Activated T-helper 2 cell treated with anti-CD3 and anti-CD28 coated beads, Interferon-gamma antibody, Interleukin-2, Interleukin-4, amounts not matched to agents 10 μg/mL and 5 μg/mL and 100 μg/mL, durations not matched to agents 14 hours and 24 hours and 36 hours (primary cell): ENCODE data around the gene ADGRL4. TPM values are rescaled to one million over a fixed set of nuclear protein-coding genes. Genes with fewer than 3 reads are reported as not detected.

Experiments used
- DNase-seq: peaks from one replicate; pipeline ENCODE4 v3.0.0; 2021; ENCODE audit warnings: low spot score
- H3K27ac Mint-ChIP-seq: one replicate; pipeline ENCODE4 v1.8.0; 2021; ENCODE audit warnings: mixed read lengths
- H3K27me3 Mint-ChIP-seq: one replicate; pipeline ENCODE4 v1.8.0; 2021; ENCODE audit warnings: low read depth, mixed read lengths
- H3K36me3 Mint-ChIP-seq: one replicate; pipeline ENCODE4 v1.8.0; 2021; ENCODE audit warnings: low read depth, mixed read lengths
- H3K4me1 Mint-ChIP-seq: one replicate; pipeline ENCODE4 v1.8.0; 2021; ENCODE audit warnings: low read depth, mixed read lengths
- H3K4me3 Mint-ChIP-seq: one replicate; pipeline ENCODE4 v1.8.0; 2021; ENCODE audit warnings: low read depth, mild to moderate bottlenecking, moderate library complexity, mixed read lengths
- H3K9me3 Mint-ChIP-seq: one replicate; pipeline ENCODE4 v1.8.0; 2021; ENCODE audit warnings: mixed read lengths
- intact Hi-C: fragments of 100-400 bp; cut with micrococcal nuclease; formaldehyde crosslinking; loops from one replicate; pipeline ENCODE4 v1.15.1; 2023
- total RNA-seq: library from RNA; stranded (reverse); gene quantifications from 2 replicates; pipeline ENCODE4 v1.2.3, GENCODE V29; 2022

The ADGRL4 gene
- not detected in 2 replicates for total RNA-seq

DNA sequence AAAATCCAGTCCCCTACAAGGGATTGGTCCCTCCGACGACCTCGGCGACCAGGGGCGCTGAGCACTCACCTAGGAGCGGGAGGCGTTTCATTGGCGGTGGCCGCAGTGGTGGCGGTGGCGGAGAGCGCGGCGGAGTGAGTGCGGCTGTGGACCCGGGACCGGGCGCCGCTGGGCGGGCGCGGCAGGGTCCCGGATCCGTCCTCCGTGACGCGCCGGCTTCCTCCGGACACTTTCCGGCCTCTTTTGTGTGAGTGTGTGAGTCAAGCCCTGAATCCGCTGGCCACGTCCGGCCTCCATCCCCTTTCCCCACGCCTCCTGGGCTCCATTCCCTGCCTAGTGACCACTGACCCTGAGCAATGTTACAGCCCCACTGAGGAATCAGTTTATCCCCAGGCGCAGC lies at the start of gene ADGRL4:
Gene ADGRL4 (minus strand): TSS at position 167 of the 400 bp plus-strand sequence. CDS start 76 bp downstream, at position 91.
- Mint-ChIP-seq H3K27ac (no peak within 1 kb of the TSS), H3K27me3 (peaks cover 3% of the 10 kb centered on the region), H3K9me3 (peaks cover 4% of the 10 kb centered on the region), H3K36me3 (no peaks in the 10 kb centered on the region), H3K4me3 (no peak within 1 kb of the TSS), H3K4me1 (no peaks in the 10 kb centered on the region)
- no peak for DNase-seq
- intact Hi-C loops, result no loop called here

DNA sequence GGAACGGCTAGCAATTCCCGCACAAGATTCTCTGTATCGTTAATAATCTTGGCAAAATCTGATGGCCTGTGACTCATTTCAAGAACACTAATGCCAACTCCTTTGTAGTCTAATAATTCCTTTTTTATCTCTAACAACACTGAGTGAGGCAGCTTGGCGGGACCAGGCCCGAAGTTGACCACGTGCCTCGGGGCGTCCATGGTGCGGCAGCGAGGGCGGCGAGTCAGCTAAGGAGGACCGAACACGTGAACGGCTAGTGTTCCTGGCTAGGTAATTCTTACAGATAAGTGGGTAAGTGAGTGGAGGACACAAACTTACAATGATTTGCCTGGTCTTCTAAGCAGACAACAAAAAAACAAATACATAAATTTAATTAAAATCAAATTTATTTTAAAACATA lies 49.3 kb upstream of the ADGRL4 start:
- DNase-seq, result no peak
- Mint-ChIP-seq H3K27ac (no peak overlapping the region), H3K4me3 (no peak overlapping the region), H3K27me3 (no peaks in the 10 kb centered on the region), H3K9me3 (peaks cover 28% of the 10 kb centered on the region), H3K4me1 (peaks cover 5% of the 10 kb centered on the region), H3K36me3 (no peaks in the 10 kb centered on the region)
- intact Hi-C loops, result no loop called here

DNA sequence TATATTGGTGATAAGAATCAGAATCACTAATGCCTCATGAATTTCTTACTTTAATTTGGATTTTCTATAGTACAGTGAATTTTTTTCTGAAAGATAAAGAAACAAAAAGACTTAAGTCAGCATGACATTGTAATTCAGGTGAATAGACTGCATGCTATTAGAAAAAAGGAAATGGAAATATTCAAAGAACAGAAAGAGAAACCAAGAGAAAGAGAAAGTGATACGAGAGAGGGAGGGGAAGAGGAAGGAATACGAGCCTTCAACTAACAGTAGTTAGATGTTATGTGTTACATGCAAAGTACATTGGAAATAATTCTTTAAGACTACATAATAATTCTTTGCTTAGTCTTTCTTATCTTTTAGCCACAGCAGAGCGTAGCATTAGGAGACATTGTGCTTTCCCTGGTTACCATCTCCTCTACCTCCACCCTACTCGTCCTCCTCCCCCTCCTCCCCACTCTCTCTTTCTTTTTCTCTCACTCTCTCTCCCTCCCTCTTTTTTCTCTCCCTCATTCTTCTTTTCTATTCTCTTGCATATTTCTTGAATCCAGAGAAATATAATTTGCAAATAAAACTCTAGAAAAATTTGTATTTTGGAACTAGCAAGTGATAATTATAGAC lies 46.4 kb upstream of the ADGRL4 start:
- H3K4me1 Mint-ChIP-seq, result peaks cover 5% of the 10 kb centered on the region
- H3K27me3 Mint-ChIP-seq, result no peaks in the 10 kb centered on the region
- DNase-seq, result no peak
- intact Hi-C loops, result no loop called here
- H3K4me3 Mint-ChIP-seq, result peak overlapping the region; percentile 69
- peaks cover 17% of the 10 kb centered on the region for H3K9me3 Mint-ChIP-seq
- H3K27ac Mint-ChIP-seq, result no peak overlapping the region
- H3K36me3 Mint-ChIP-seq, result no peaks in the 10 kb centered on the region

DNA sequence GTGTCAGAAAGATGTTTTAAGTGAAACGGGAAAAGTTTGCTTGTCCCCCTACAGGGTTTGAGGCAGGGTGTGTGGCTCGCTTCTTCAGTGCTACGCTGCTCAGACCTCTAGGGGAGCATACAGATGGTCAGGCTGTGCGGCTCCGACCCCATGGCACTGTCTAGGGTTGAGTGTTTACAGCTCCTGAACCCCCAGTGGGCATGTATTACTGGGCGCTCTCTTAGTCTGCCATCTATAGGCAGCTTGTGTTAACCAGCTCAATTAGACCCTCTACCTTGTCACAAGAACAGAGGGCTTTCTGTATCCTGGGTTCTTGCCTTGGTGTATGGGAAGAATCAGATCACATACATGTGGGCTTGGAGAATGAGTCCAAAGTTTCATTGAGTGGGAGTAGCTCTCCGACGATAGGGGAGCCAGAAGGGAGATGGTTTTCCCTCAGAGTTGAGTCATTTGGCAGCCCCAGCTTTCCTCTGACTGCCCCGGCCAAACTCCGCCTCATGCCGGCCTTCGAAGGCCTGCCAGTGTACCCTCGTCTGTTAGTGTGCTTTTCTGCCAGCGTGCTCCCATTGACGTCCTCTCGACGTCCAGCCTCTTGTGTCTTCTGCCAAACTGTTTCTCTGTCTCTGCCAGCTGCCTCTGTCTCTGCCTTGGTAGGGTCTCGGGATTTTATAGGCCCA lies 38.6 kb upstream of the ADGRL4 start:
- H3K36me3 Mint-ChIP-seq, result no peaks in the 10 kb centered on the region
- H3K9me3 Mint-ChIP-seq, result no peaks in the 10 kb centered on the region
- H3K4me1 Mint-ChIP-seq, result peaks cover 11% of the 10 kb centered on the region
- H3K27me3 Mint-ChIP-seq, result no peaks in the 10 kb centered on the region
- intact Hi-C loops, result no loop called here
- DNase-seq, result no peak
- H3K27ac Mint-ChIP-seq, result no peak overlapping the region
- no peak overlapping the region for H3K4me3 Mint-ChIP-seq

DNA sequence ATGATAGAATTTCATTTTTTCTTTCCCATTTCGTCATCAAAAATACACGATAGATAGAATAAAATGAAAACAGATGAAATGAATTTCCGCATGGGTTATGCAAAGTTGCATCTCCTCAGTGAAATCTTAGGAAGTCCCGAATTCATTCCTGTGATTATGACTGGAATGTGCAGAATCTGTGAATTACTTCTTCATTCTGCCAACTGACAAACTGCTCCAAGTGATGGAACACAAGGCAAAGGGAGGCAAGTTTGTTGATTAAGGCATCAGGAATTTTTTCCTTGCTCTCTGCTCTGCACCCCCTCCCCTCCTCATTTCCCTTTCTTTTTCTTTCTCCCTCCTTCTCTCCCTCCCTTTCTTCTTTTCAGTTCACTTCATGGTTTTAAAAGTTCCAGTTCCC lies 37.0 kb upstream of the ADGRL4 start:
- no peak overlapping the region for H3K27ac Mint-ChIP-seq
- H3K27me3 Mint-ChIP-seq, result no peaks in the 10 kb centered on the region
- peaks cover 13% of the 10 kb centered on the region for H3K4me1 Mint-ChIP-seq
- intact Hi-C loops, result no loop called here
- no peak for DNase-seq
- H3K36me3 Mint-ChIP-seq, result no peaks in the 10 kb centered on the region
- H3K4me3 Mint-ChIP-seq, result no peak overlapping the region
- H3K9me3 Mint-ChIP-seq, result peaks cover 4% of the 10 kb centered on the region

DNA sequence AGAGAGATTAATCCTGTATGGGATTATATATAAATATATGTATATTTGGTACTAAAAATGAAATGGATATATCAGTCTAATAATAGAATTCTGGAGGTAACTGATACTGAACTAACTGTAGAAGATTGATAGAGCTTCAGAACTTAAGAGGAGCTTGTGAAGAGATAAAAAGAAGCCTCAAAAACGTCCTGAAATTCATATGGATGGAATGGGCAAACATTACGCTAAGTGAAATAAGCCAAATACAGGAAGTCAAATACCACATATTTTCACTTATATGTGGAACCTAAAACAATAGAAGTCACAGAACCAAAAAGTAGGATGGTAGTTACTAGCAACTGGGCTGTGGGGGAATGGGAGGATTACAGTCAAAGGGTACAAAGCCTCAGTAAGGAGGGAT lies 36.0 kb upstream of the ADGRL4 start:
- peaks cover 13% of the 10 kb centered on the region for H3K4me1 Mint-ChIP-seq
- no peak for DNase-seq
- no peaks in the 10 kb centered on the region for H3K36me3 Mint-ChIP-seq
- intact Hi-C loops, result no loop called here
- no peak overlapping the region for H3K27ac Mint-ChIP-seq
- no peak overlapping the region for H3K4me3 Mint-ChIP-seq
- peaks cover 11% of the 10 kb centered on the region for H3K9me3 Mint-ChIP-seq
- no peaks in the 10 kb centered on the region for H3K27me3 Mint-ChIP-seq

DNA sequence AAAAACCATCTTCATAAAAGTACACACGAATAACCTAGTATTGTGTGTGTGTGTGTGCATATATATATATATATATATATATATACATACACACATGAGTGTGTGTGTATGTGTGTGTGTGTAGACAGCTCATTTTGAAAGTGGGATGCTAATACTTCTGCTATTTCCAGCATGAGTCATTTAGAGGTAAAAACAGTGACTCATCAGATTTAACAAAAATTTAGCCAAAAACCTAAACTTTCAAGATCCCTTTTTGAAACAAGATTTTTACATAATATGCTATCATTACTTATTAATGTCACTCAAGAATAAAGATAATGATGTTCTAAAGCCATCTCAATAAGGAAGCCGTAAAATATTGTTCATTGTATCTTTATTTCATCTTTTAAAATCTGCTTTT lies 35.6 kb upstream of the ADGRL4 start:
- peaks cover 13% of the 10 kb centered on the region for H3K4me1 Mint-ChIP-seq
- no peaks in the 10 kb centered on the region for H3K27me3 Mint-ChIP-seq
- no peak overlapping the region for H3K27ac Mint-ChIP-seq
- DNase-seq, result no peak
- no peak overlapping the region for H3K4me3 Mint-ChIP-seq
- no peaks in the 10 kb centered on the region for H3K36me3 Mint-ChIP-seq
- H3K9me3 Mint-ChIP-seq, result peaks cover 16% of the 10 kb centered on the region
- intact Hi-C loops, result no loop called here

DNA sequence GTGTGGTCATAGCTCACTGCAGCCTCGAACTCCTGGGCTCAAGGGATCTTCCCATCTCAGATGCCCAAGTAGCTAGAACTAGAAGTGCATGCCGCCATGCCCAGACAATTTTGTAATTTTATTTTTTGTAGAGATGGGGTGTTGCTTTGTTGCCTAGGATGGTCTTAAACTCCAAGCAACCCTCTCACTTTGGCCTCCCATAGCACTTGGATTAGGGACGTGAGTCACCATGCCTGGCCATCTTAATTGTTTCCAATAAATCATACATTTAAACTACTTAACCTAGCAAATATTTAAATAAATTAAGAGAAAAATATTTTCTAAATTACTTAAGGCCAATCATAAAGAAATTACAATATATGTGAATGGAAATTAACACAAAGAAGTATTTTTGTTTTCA lies 35.1 kb upstream of the ADGRL4 start:
- H3K9me3 Mint-ChIP-seq, result peaks cover 17% of the 10 kb centered on the region
- H3K36me3 Mint-ChIP-seq, result no peaks in the 10 kb centered on the region
- H3K4me3 Mint-ChIP-seq, result no peak overlapping the region
- intact Hi-C loops, result no loop called here
- H3K27me3 Mint-ChIP-seq, result no peaks in the 10 kb centered on the region
- H3K27ac Mint-ChIP-seq, result no peak overlapping the region
- H3K4me1 Mint-ChIP-seq, result peaks cover 13% of the 10 kb centered on the region
- DNase-seq, result no peak

DNA sequence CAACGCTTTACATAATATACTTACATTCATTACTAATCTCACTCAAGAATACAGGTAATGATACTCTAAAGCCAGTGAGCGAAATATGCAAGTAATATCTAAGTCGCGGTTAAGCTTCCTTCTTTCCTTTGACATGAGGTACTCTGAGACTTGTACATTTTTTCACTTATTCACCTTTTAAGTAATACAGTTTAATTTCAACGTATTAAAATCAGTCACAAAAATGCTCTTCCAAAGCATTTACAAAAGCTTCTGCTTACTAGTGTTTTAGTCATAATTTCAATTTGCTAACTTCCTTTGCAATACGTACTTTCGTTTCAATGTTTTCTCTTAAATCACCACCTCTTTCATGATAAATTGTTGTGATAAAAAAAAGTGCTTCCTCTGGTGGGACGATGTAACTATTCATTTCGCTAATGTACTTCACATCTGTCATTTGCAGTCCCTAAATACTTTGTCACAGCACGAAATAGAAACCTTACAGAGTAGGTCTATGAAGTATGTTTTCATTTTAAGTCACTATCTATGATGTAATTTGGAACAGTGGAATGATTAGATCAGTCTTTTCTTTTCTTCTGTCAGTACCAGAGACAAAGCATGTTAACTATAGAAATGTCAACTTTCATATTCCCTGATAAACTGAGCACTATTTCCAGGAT lies 34.0 kb upstream of the ADGRL4 start:
- Mint-ChIP-seq H3K4me3 (peak overlapping the region; percentile 11), H3K27me3 (no peaks in the 10 kb centered on the region), H3K4me1 (peaks cover 13% of the 10 kb centered on the region), H3K36me3 (no peaks in the 10 kb centered on the region), H3K9me3 (peaks cover 23% of the 10 kb centered on the region), H3K27ac (peak overlapping the region; percentile 6)
- intact Hi-C loops, result no loop called here
- no peak for DNase-seq

DNA sequence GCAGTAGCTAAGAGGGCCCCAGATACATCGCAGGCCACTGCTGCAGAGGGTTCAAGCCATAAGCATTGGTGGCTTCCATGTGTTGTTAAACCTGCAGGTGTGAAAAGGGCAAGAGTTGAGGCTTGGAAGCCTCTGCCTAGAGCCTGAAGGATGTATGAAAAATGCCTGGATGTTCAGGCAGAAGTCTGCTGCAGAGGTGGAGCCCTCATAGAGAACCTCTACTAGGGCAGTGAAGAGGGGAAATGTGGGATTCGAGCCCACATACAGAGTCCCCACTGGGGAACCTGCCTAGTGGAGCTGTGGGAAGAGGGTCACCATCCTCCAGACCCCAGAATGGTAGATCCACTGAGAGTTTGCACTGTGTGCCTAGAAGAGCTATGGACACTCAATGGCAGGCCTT lies 30.6 kb upstream of the ADGRL4 start:
- Mint-ChIP-seq H3K9me3 (peaks cover 23% of the 10 kb centered on the region), H3K27me3 (no peaks in the 10 kb centered on the region), H3K4me3 (no peak overlapping the region), H3K27ac (no peak overlapping the region), H3K4me1 (peaks cover 11% of the 10 kb centered on the region), H3K36me3 (no peaks in the 10 kb centered on the region)
- intact Hi-C loops, result no loop called here
- no peak for DNase-seq

DNA sequence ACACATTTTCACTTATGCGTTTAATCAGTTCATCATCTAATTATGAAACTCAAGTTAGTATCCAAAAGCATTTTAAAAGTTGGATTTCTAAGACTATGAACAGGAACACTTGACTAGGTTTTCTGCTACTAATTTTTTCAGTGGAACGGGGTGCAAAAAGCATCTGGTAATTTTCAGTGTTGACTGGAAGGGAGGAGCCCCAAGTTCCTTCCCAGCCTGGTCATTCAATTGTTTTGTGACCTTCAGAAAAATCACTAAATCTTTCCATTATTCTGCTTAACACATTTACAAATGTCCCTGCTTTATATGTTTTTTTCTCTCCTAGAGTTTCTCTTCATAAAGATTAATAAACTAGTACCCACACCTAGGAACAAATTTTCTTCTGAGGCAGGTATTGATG lies 6.0 kb upstream of the ADGRL4 start:
- Mint-ChIP-seq H3K27ac (no peak overlapping the region), H3K36me3 (no peaks in the 10 kb centered on the region)

DNA sequence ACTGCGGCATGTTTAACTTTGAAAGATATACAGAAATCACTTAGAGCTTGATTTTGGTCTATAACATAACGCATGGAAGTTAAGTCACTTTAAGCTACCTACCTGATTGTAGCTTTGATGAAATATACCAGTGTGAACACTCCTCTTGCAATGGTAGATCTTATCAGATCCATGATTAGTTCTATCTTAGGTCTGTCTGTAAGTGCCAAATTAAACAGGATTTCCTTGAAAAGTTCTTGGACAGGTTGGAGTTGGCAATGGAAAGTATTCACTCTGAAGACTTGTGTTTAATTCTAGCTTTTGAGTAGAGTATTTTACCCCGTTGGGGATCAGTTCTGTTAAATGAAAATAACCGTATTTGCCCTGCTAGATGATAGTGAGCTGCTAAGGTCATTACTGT lies 4.1 kb upstream of the ADGRL4 start:
- Mint-ChIP-seq H3K4me3 (no peak overlapping the region), H3K9me3 (peaks cover 4% of the 10 kb centered on the region), H3K27ac (no peak overlapping the region), H3K36me3 (no peaks in the 10 kb centered on the region), H3K4me1 (no peaks in the 10 kb centered on the region), H3K27me3 (peaks cover 3% of the 10 kb centered on the region)
- intact Hi-C loops, result no loop called here
- DNase-seq, result no peak

More for the DNA sequence above, 6.0 kb upstream of the ADGRL4 start:
- H3K9me3 Mint-ChIP-seq, result peaks cover 4% of the 10 kb centered on the region
- no peak overlapping the region for H3K4me3 Mint-ChIP-seq
- no peaks in the 10 kb centered on the region for H3K27me3 Mint-ChIP-seq
- no peak for DNase-seq
- intact Hi-C loops, result no loop called here
- H3K4me1 Mint-ChIP-seq, result no peaks in the 10 kb centered on the region

DNA sequence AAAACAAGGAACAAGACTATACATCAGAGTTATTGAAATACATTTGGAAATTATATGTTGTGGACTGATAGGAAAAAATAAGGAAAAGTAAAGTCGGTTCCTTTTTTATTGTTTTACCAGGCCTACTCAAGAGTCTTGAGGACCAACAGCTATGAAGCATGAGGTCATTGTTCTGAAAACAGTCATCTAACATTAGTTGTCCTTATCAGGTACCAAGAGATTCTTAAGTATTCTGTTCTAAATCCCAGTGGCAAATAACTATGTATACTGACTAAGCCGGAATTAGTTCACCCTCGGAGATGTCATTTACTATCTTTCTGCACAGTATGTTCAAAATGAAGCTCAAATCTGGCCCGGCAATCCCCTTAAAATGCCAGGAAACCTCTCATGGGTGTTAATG lies 585 bp downstream of the ADGRL4 start:
- Mint-ChIP-seq H3K9me3 (peaks cover 4% of the 10 kb centered on the region), H3K4me1 (no peaks in the 10 kb centered on the region), H3K27me3 (peaks cover 3% of the 10 kb centered on the region), H3K36me3 (no peaks in the 10 kb centered on the region), H3K27ac (no peak overlapping the region), H3K4me3 (no peak overlapping the region)
- DNase-seq, result no peak
- intact Hi-C loops, result no loop called here
